Skin epidermis (tissue), 12 donors: Measurements from ENCODE around the gene ADAMTS2.
A peak's percentile ranks its signal among the peaks of the same experiment; 100 is the strongest.

Source experiments
- H3K27ac ChIP-seq, 21 experiments: fragments of 200-600 bp; sonication (generic) in 11 of 21; one replicate each; pipeline ENCODE4 v1.5.0; 2020; ENCODE audit warnings: mild to moderate bottlenecking in 3 of 21, inconsistent platforms in 2 of 21, moderate library complexity in 2 of 21
- H3K4me3 ChIP-seq, 7 experiments: fragments of 200-600 bp; sonication (generic) in 2 of 7; one replicate each; pipeline ENCODE4 v1.5.0; 2020; ENCODE audit warnings: inconsistent platforms in 2 of 7, mild to moderate bottlenecking in 2 of 7, moderate library complexity in 1 of 7

ADAMTS2 gene

GRCh38 chr5:179214678-179215077, 130.6 kb downstream of the ADAMTS2 start:
- Histone ChIP-seq H3K4me3 (no peak overlapping the region), H3K27ac (no peak overlapping the region)

GRCh38 chr5:179212870-179213269, 132.4 kb downstream of the ADAMTS2 start:
- H3K4me3 ChIP-seq: no peak overlapping the region
- H3K27ac ChIP-seq: no peak overlapping the region

GRCh38 chr5:179211631-179212030, 133.6 kb downstream of the ADAMTS2 start:
- no peak overlapping the region for H3K27ac ChIP-seq
- no peak overlapping the region for H3K4me3 ChIP-seq

- Histone ChIP-seq H3K4me3 (no peak overlapping the region), H3K27ac (no peak overlapping the region)
These were observed 134.2 kb downstream of the ADAMTS2 start for GRCh38 chr5:179211068-179211467.

- H3K4me3 ChIP-seq: no peak overlapping the region
- no peak overlapping the region for H3K27ac ChIP-seq
These were observed 134.8 kb downstream of the ADAMTS2 start for GRCh38 chr5:179210478-179210877.

- H3K27ac ChIP-seq: no peak overlapping the region
- no peak overlapping the region for H3K4me3 ChIP-seq
These were observed 135.7 kb downstream of the ADAMTS2 start for GRCh38 chr5:179209359-179210150.

- H3K4me3 ChIP-seq: no peak overlapping the region
- H3K27ac ChIP-seq: no peak overlapping the region
These were observed 136.4 kb downstream of the ADAMTS2 start for GRCh38 chr5:179208706-179209358.

GRCh38 chr5:179207920-179208705, 137.1 kb downstream of the ADAMTS2 start:
- no peak overlapping the region for H3K4me3 ChIP-seq

GRCh38 chr5:179207470-179207869, 137.8 kb downstream of the ADAMTS2 start:
- Histone ChIP-seq H3K27ac (no peak overlapping the region), H3K4me3 (no peak overlapping the region)

More at GRCh38 chr5:179207920-179208705, 137.1 kb downstream of the ADAMTS2 start:
- no peak overlapping the region for H3K27ac ChIP-seq

GRCh38 chr5:179206366-179206765, 138.9 kb downstream of the ADAMTS2 start:
- Histone ChIP-seq H3K27ac (no peak overlapping the region), H3K4me3 (no peak overlapping the region)

- no peak overlapping the region for H3K27ac ChIP-seq
- H3K4me3 ChIP-seq: no peak overlapping the region
These were observed 140.0 kb downstream of the ADAMTS2 start for GRCh38 chr5:179205277-179205676.

- Histone ChIP-seq H3K27ac (no peak overlapping the region), H3K4me3 (no peak overlapping the region)
These were observed 140.7 kb downstream of the ADAMTS2 start for GRCh38 chr5:179204572-179204971.

- H3K27ac ChIP-seq: no peak overlapping the region
- no peak overlapping the region for H3K4me3 ChIP-seq
These were observed 142.0 kb downstream of the ADAMTS2 start for GRCh38 chr5:179203248-179203647.

GRCh38 chr5:179201986-179202385, 143.3 kb downstream of the ADAMTS2 start:
- H3K27ac ChIP-seq: no peak overlapping the region
- H3K4me3 ChIP-seq: no peak overlapping the region

GRCh38 chr5:179199246-179199645, 146.0 kb downstream of the ADAMTS2 start:
- Histone ChIP-seq H3K27ac (no peak overlapping the region), H3K4me3 (no peak overlapping the region)

- Histone ChIP-seq H3K27ac (no peak overlapping the region), H3K4me3 (no peak overlapping the region)
These were observed 146.4 kb downstream of the ADAMTS2 start for GRCh38 chr5:179198825-179199224.

- H3K27ac ChIP-seq: peak overlapping the region in 2 of 21 experiments; percentile 36 to 47
- no peak overlapping the region for H3K4me3 ChIP-seq
These were observed 148.7 kb downstream of the ADAMTS2 start for GRCh38 chr5:179196405-179197079.

GRCh38 chr5:179195561-179196404, 149.5 kb downstream of the ADAMTS2 start:
- H3K27ac ChIP-seq: peak overlapping the region in 3 of 21 experiments; percentile 17 to 47 (median 36)
- no peak overlapping the region for H3K4me3 ChIP-seq

GRCh38 chr5:179194941-179195381, 150.3 kb downstream of the ADAMTS2 start:
- Histone ChIP-seq H3K27ac (no peak overlapping the region), H3K4me3 (no peak overlapping the region)
